Measurements from ENCODE around the gene OR14I1.

GRCh38 chr1:248695451-248696132 lies 7.0 kb downstream of the OR14I1 start:
- no peak for TF ChIP-seq POLR2AphosphoS5 (IDR thresholded peaks at IDR 0.05; ENCODE audit: low read depth, low read length)
- TF ChIP-seq REST (IDR thresholded peaks at IDR 0.05; ENCODE audit: insufficient read depth in 1 of 2, low read depth in 2 of 2, low read length in 2 of 2): no peak
- no peak for TF ChIP-seq TAF1 (IDR thresholded peaks at IDR 0.05; ENCODE audit: borderline replicate concordance, insufficient read depth, low read length)

Measured in PFSK-1 (cell line).